ENCODE measurements around the gene DLX3. TPM values are rescaled to one million over a fixed set of nuclear protein-coding genes. Genes with fewer than 3 reads are reported as not detected.
A peak's percentile ranks its signal among the peaks of the same experiment; 100 is the strongest.

The DLX3 gene
- polyA plus RNA-seq, 1 donor from 2014 or later, result not detected

GRCh38 chr17:49952209-49952911, 42.7 kb downstream of the DLX3 start:
- Histone ChIP-seq H3K79me2 (replicated peaks; ENCODE audit: insufficient read depth, low read length) (no peaks in the 10 kb centered on the region), H3K27ac (ENCODE audit: low read length) (no peak overlapping the region), H3K9me2 (ENCODE audit: insufficient read depth, low read length) (no peaks in the 10 kb centered on the region), H3F3A (ENCODE audit: insufficient read depth, low read length, poor library complexity, severe bottlenecking) (no peaks in the 10 kb centered on the region), H3K9ac (ENCODE audit: low read length) (no peak overlapping the region), H3K4me3 (ENCODE audit: low read length) (no peak overlapping the region), H3K9me3 (ENCODE audit: low read length) (no peaks in the 10 kb centered on the region), H4K20me1 (ENCODE audit: insufficient read depth) (no peaks in the 10 kb centered on the region), H3K36me3 (ENCODE audit: insufficient read depth, low read length) (no peaks in the 10 kb centered on the region), H3K27me3 (ENCODE audit: insufficient read depth, low read depth, low read length) (no peaks in the 10 kb centered on the region), H2AFZ (ENCODE audit: low read depth, low read length) (no peak overlapping the region), H3K4me2 (ENCODE audit: low read length) (no peak overlapping the region)
- TF ChIP-seq CTCF (IDR thresholded peaks at IDR 0.05; ENCODE audit: poor library complexity, severe bottlenecking) (peak; percentile 62), EZH2 (IDR thresholded peaks at IDR 0.05; ENCODE audit: borderline replicate concordance, insufficient read depth, low read length, poor library complexity, severe bottlenecking) (no peak)

GRCh38 chr17:49951362-49952082, 43.5 kb downstream of the DLX3 start:
- Histone ChIP-seq H3F3A (ENCODE audit: insufficient read depth, low read length, poor library complexity, severe bottlenecking) (no peaks in the 10 kb centered on the region), H3K27ac (ENCODE audit: low read length) (no peak overlapping the region), H2AFZ (ENCODE audit: low read depth, low read length) (no peak overlapping the region), H3K79me2 (replicated peaks; ENCODE audit: insufficient read depth, low read length) (no peaks in the 10 kb centered on the region), H3K9me3 (ENCODE audit: low read length) (no peaks in the 10 kb centered on the region), H3K9me2 (ENCODE audit: insufficient read depth, low read length) (no peaks in the 10 kb centered on the region), H3K27me3 (ENCODE audit: insufficient read depth, low read depth, low read length) (no peaks in the 10 kb centered on the region), H4K20me1 (ENCODE audit: insufficient read depth) (no peaks in the 10 kb centered on the region), H3K4me3 (ENCODE audit: low read length) (no peak overlapping the region), H3K4me2 (ENCODE audit: low read length) (no peak overlapping the region), H3K9ac (ENCODE audit: low read length) (no peak overlapping the region), H3K36me3 (ENCODE audit: insufficient read depth, low read length) (no peaks in the 10 kb centered on the region)
- no peak for TF ChIP-seq EP300 (conservative IDR thresholded peaks at IDR 0.05; ENCODE audit: poor library complexity, severe bottlenecking)
- TF ChIP-seq REST (IDR thresholded peaks at IDR 0.05; ENCODE audit: borderline replicate concordance), result no peak
- TF ChIP-seq EZH2 (IDR thresholded peaks at IDR 0.05; ENCODE audit: borderline replicate concordance, insufficient read depth, low read length, poor library complexity, severe bottlenecking), result no peak
- no peak for TF ChIP-seq POLR2AphosphoS5 (IDR thresholded peaks at IDR 0.05)
- TF ChIP-seq CTCF (IDR thresholded peaks at IDR 0.05; ENCODE audit: poor library complexity, severe bottlenecking), result no peak
- TF ChIP-seq SMC3 (conservative IDR thresholded peaks at IDR 0.05; ENCODE audit: poor library complexity), result no peak

Measured in neural cell (in vitro differentiated cells).